HG03025 (cell line): ENCODE data around the gene CCNI.
"Not testable (repeated sequence)": the region's sequence is repeated elsewhere in the genome, so short reads cannot be mapped to it uniquely, and the experiment has no call there.

Experiments used
- ATAC-seq: cut with Tn5 transposase; IDR thresholded peaks from one replicate; pipeline ENCODE4 v1.9.1; 2021; ENCODE audit warnings: mild to moderate bottlenecking, moderate library complexity; ENCODE audit not compliant: unreplicated experiment, low FRiP score

The CCNI gene, protein sequence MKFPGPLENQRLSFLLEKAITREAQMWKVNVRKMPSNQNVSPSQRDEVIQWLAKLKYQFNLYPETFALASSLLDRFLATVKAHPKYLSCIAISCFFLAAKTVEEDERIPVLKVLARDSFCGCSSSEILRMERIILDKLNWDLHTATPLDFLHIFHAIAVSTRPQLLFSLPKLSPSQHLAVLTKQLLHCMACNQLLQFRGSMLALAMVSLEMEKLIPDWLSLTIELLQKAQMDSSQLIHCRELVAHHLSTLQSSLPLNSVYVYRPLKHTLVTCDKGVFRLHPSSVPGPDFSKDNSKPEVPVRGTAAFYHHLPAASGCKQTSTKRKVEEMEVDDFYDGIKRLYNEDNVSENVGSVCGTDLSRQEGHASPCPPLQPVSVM

DNA sequence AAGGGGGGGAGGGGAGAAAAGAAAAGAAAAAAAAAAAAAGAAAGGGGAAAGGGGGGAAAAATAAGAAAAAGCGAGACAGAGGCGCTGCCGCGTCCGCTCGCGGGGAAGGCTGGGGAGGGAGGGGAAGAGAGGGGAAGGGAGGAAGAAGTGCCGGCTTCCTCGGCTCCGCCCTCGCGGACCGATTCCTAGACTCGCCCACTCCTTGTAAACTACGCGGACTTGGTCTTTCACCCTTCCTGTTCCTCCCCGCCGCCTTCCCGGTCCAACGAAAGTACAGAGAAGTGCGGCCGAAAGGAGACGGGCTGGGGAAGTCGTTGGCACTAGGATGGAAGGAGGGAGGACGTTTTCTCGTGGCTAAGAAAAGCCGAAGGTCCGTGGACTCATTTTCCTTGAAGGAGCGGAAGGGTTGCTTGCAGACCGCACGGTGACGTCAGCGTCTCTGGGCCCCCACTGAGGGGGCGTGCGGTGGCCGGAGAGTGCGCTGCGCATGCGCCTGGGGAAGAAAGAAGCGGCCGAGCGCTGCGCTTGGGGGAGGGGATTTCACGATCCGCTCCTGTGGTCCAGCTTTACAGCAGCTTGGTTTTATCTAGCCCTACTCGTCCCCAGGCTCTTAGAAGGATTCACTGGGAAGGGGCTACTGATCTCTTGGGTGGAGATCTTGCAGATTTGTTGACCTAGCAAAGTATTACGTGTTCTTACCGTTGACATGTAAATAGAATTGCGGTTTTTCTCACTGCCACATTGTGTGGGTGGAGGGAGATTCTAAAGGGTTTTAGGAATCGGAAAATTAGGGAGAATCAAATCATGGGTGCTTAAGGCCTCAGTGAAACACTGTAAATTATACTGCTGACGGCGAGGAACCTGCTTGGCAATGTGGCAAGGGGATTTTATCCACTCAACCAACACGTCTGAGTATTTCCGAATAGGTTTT, at the start of gene CCNI:
TSS of gene CCNI (minus strand) at position 121 of the 931 bp plus-strand sequence. CDS start 9,627 bp downstream, outside the sequence.
- peak; percentile 64 for ATAC-seq

DNA sequence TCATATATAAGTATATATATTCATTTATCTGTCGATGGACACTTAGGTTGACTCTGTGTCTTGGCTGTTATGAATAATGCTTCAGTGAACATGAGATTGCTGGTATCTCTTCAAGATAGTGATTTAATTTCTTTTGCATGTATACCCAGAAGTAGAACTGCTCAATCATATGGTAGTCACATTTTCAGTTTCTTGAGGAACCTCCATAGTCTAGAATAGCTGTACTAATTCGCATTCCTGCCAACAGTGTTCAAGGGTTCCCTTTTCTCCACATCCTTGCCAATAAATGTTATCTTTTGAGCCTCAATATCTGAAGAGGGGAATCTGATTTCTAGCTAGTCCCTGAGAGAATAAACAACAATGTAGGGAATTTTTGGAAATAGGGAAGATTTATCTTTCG, 48.8 kb upstream of the CCNI start:
- no peak for ATAC-seq

DNA sequence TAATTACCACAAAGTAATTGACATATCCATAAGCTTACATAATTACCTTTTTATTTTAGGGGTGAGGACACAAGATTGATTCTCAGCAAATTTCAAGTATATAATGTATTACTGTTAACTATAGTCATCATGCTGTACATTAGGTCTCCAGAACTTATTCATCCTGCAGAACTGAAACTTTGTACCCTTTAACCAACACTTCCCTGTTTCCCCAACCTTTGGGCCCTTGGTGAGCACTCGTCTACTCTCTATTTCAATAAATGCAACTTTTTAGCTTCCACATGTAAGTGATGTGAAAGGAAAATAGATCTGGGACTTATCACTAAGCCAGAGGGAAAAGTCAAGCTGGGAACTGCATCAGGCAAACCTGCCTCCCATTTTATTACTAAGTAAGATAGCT, 47.6 kb upstream of the CCNI start:
- no peak for ATAC-seq

DNA sequence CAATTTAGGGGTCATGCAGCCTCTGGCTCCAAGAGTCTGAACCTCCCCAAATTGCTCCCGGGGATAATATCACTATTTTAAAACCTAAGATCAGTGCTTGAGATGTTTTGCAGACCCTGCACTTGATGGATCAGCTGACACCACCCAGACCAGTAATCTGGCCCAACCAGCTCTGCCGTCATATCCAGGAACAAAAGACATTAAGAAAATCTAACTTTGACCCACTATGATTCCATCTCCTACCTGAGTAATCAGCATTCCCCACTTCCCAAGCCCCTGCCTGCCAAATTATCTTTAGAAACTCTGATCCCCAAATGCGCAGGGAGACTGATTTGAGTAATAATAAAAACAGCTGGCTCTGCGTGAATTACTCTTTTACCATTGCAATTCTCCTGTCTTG, 46.9 kb upstream of the CCNI start:
- ATAC-seq: no peak

DNA sequence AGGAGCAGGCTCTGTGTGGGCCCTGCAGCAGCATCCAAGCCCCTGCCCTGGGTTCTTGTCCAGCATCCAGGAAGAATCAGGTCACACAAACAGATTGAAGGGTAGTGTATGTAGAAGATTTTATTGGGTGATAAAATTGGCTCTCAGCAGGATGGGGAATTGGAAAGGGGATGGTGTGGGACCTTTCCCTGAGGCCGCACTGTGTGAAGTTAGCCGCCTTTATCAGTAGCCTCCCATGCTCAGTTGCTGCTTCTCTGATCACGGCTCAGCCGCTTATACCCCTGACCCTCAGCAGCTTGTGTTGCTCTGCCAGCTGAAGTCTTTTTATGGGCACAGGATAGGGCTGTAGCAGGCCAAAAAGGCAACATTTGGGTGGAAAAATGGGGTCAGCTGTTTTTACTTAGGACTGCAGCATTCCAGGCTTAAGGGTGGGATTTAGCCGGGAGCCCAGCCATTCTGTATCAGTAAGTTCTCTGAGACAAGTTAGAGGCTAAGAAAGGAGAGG, 46.0 kb upstream of the CCNI start:
- ATAC-seq: no peak

DNA sequence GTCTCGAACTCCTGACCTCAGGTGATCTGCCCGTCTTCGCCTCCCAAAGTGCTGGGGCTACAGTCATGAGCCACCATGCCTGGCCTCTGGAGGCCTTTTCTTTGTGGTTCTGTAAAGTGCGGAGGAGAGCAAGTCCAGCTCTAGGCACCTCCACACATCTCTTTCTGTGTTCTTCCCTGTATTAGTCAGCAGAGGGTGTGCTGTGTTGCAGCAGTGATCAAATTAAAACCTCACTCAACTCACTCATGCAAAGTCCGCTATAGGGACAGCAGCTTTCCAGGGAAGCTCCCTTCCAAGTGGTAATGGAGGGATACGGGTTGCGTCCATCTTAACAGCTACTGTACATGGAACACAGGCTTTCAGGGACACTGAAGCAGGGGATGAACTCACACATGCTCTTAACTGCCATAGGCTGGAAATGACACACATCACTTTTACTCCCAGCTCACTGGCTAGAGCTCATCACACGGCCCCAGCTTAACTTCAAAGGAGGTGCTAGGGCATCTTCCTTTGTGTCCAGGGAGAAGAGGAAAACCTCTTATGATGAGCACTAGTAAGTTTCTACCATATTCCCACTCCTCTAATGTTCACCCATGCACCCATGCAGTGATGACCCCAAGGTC, 45.2 kb upstream of the CCNI start:
- ATAC-seq: no peak

DNA sequence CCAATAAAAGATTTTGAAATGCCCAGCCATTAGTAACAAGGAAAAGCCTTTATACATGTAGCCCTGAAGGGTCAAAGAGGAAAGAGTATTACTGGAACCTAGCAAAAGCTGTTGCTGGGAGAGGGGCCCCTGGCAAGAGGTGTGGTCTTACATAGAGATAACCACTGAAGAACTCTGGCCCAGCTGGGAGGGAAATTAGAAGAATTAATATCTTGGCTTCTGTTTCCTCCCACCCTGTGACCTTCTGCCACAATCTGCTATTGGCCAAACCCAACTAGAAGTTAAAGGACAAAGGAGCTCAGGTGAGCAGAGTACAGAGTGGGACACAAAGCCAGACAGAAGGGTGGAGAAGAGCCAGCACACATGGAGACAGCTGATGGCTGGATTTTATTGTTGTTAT, 41.9 kb upstream of the CCNI start:
- ATAC-seq: no peak

DNA sequence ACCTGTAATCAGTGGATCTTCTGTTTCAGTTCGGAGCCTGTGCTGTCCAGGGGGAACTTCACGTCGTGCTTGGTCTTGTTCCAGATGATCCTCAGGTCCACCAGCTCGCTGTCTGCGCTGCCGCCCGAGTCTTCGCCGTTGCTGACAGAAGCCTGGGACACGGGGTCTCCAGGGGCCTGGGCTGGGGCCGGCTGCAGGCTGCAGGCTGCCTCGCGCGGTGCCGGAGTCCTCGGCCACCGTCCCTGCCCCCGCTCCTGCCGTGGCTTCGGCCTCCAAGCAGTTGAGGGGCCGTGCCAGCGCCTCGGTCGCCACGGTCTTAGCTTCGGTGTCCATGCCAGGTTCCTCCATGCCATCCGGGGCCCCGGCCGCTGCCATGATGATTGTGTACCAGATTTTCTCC, 37.3 kb upstream of the CCNI start:
- ATAC-seq: no peak

DNA sequence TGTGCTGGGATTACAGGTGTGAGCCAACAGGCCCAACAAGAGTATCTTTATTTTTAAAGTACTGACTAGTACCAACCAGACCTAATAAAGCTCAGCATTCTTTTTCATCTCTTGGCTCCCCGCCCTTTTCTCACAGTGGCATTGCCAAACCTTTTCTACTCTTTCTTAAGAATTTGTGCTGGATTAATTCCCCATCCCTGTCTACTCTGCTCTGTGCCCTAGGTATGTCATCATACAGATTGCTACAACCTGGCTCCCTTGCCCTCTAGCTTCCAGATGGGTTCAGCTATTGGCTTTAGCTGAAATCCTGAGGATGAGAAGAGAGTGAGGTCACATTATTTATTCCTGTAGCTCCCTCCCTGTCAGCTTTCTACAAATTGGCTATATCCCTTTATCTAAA, 34.9 kb upstream of the CCNI start:
- no peak for ATAC-seq

DNA sequence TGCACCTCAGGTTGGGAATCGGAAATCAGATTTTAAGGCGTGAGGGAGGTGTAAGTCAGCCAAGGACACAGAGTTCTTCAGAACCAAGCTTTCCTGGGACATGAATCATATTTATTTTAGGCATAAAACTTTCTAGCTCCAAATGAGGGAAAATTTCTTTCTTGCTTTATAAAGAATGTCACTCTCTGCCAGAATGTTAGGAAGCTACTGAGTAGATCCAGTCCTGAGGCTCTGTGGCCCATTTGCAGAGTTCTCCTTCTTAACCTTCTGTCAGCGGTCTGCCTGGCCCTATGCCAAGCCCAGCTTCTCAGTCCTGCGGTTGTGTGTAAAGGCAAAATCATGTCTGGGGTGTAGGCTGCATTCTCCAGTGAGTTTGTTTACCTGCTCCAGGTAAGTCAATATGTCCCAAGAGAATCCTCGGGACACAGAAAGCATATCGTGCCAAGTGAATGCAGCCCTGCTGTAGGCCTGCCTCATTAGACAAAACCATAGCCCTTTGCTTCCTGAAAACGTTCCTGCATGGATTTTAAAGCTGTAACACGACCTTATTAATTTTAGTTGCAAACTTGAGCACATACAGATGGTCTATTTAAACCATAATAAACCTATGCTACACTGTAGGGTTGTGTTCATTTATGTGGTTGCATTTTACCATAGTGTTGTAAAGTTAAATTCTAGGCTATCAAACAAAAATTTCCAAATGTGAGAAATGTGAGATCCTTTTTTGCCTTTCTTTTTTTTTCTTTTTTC, 29.2 kb upstream of the CCNI start:
- no peak for ATAC-seq

DNA sequence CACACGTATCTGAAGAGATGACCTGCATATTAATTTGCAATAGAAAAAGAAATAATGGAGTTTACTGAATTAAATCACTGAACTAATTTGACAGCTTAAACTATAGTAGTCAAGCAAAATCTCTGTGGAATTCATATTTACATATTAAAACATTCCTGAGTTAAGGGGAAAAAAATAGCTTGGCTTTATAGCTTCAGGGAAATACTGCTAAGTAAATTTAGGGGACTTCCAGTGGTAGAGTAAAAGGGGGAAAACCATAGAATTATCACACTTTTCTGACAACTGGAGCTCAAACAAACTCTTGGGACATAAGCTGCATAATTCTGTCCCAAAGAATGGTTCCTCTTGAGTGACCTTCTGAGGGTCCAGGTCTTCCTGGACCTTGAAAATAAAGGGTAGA, 28.6 kb upstream of the CCNI start:
- ATAC-seq: no peak

DNA sequence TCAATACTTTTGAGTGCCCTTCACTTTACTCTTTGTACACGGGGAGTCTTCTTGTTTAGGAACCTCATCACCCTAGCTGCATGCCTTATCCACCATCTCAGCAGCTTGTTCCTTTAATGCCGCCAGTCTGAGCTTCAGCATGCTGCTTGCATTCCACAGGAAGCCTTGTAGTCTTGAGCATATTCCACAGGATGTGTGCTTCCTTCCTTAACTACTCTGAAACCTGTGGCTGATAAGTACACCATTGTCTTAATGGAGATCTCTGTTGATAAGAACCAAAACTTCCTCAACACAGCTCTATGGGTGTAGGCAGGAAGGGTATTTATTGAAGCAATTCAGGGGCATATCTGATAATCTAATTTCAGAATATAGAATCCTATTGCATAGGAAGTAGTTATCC, 24.4 kb upstream of the CCNI start:
- no peak for ATAC-seq

DNA sequence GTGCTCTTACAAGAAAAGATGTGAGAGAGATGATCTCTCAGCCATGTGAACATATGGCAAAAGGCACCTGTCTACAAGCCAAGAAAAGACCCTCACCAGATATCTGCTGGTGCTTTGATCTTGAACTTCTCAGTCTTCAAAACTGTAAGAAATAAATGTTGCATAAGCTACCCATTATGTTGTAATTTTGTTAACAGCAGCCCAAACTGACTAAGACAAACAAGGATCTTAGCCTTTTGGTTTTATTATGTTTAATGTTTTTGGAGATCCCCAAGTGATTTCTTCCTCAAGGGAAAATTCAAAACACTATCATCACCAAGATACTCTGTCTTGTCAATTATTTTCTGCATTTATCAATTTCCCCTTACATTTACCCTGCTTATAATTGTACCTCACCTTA, 21.8 kb upstream of the CCNI start:
- no peak for ATAC-seq

DNA sequence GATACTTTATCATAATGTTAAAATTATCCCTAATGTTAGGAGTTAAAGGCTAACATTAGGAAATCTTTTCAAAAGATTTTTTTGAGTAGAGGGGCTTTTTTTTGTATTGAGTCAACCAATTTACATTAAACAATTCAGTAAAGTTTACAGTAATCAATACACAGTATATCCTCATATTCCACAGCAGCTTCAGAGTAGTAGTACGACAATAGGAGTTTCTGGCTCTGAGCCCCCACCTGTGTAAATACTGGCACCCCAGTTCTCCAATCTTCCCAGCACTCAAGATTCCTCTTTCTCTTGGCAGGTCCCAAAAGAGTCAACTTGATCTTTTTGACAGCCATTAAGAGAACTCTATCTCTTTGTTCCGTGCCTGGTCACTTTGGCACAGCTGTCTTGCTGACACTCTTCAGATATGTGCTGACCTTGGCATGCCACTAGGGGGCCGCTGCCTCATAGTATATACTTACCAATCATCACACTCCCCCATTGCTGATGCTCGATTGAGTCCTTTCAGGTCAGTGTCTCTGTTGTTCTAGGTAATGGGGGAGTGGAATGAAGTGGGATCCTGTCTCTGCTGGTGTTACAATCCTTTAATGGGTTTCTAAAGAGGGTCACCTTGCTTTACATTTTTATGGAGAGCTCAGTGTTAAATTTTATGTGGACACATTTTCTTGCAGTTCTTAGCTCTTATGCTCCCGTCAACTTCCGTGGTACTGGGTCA, 19.5 kb upstream of the CCNI start:
- ATAC-seq: peak; percentile 97

DNA sequence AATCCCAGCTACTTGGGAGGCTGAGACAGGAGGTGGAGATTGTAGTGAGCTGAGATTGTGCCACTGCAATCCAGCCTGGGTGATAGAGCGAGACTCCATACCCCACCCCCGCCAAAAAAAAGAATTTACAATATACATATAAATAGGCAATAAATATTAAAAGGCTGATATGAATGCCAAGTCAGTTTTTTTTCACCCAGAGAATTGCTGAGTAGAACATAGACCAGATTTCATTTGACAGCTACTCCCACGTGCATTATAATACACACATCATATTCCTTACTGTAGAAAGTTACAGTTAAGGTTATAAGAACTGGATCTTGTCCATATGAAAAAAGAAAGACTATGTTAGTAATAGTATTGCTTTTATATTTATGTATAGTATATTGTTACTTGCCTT, 18.7 kb upstream of the CCNI start:
- no peak for ATAC-seq

DNA sequence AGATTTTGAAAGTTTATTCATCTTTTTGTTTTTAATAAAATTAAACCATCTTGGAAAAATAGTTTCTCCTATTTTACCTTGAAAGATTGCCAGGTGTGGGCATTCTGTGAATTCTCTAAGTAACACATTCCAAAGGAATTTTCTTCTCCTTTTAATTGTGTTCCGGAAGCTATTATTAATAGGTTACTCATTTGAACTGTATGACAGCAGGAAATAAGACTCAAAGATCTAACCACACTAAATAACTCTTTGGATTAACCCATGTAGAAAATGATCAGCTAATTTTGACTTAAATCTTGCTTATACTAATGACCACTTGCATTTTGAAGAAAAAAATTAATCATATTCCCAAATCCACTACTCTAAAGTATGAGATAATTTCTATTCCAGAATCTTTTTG, 17.6 kb upstream of the CCNI start:
- ATAC-seq: no peak

DNA sequence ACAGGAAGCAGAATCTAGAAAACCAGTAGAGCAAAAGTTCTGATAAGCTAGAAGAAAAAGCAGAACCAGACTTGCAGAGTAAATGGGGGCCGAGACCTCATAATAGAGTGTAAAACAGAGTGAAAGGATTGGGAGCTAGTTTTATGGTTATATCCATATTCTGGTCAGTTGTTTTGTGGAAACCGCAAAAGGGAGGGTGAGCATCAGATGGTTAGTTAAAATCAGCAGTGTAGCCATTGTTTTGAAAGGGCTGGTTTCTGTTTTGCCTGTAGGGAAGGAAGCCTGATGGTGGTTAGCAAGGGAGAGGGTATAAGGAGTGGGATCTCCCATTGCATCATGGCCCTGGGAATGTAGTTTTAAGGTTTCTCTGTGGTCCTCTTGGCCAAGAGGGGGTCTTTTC, 17.2 kb upstream of the CCNI start:
- no peak for ATAC-seq

DNA sequence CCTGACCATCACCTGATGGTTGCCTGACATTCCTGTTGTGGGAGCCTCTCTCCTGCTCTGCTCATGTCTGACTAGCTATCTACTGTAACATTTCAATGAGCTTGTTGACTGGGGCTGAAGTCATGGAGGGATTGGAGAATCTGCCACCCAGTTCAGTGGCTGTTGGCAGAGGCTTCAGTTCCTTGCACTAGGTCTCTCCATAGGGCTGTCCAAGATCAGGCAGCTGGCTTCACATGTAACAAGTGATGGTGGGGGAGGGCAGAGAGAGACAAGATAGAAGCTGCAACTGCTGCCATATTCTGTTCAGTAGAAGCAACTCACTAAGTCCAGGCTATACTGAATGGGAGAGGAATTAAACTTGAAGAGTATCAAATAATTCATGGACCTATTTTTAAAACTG, 14.1 kb upstream of the CCNI start:
- no peak for ATAC-seq

DNA sequence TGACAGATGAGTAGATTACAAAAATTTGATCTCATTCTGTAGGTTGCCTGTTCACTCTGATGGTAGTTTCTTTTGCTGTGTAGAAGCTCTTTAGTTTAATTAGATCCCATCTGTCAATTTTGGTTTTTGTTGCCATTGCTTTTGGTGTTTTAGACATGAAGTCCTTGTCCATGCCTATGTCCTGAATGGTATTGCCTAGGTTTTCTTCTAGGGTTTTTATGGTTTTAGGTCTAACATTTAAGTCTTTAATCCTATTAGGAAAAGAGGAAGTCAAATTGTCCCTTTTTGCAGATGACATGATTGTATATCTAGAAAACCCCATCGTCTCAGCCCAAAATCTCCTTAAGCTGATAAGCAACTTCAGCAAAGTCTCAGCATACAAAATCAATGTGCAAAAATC, 11.2 kb upstream of the CCNI start:
- ATAC-seq: not testable (repeated sequence)
